Measurements from ENCODE around the gene RORB.

GRCh38 chr9:74609671-74610405 is 112.7 kb downstream of the RORB start:
- no peak for TF ChIP-seq CTCF (IDR thresholded peaks at IDR 0.05)
- TF ChIP-seq EP300 (IDR thresholded peaks at IDR 0.05) = no peak
- no peak for TF ChIP-seq POLR2A (IDR thresholded peaks at IDR 0.05)

Data from tibial nerve (tissue), 4 donors.